Raji (cell line): ENCODE data around the gene S100A7A.

ENCODE experiments used
- POLR2A ChIP-seq: IDR thresholded peaks from 2 replicates; pipeline ENCODE4 v1.6.1; 2011; ENCODE audit warnings: low read depth, low read length, control low read depth; ENCODE audit not compliant: insufficient read depth

S100A7A gene

GRCh38 chr1:153415850-153416570, at the start of gene S100A7A:
S100A7A (plus strand) TSS chr1:153416520; CDS start chr1:153418083, 1,563 bp downstream.
- TF ChIP-seq POLR2A = no peak

GRCh38 chr1:153367090-153367489, 49.2 kb upstream of the S100A7A start:
- TF ChIP-seq POLR2A = no peak

GRCh38 chr1:153368495-153368894, 47.8 kb upstream of the S100A7A start:
- no peak for TF ChIP-seq POLR2A

GRCh38 chr1:153370146-153370545, 46.2 kb upstream of the S100A7A start:
- no peak for TF ChIP-seq POLR2A

- TF ChIP-seq POLR2A = no peak
These were observed 45.1 kb upstream of the S100A7A start for GRCh38 chr1:153371231-153371630.

- TF ChIP-seq POLR2A = no peak
These were observed 43.7 kb upstream of the S100A7A start for GRCh38 chr1:153372571-153372970.

- no peak for TF ChIP-seq POLR2A
These were observed 42.2 kb upstream of the S100A7A start for GRCh38 chr1:153374071-153374470.

GRCh38 chr1:153375511-153375910, 40.8 kb upstream of the S100A7A start, which contains the start of gene S100A12:
S100A12 (minus strand) TSS chr1:153375621; CDS start chr1:153374592, 1,029 bp downstream.
- no peak for TF ChIP-seq POLR2A

GRCh38 chr1:153379591-153379990, 36.7 kb upstream of the S100A7A start:
- no peak for TF ChIP-seq POLR2A

GRCh38 chr1:153380711-153381110, 35.6 kb upstream of the S100A7A start:
- no peak for TF ChIP-seq POLR2A

- TF ChIP-seq POLR2A = no peak
These were observed 31.3 kb upstream of the S100A7A start for GRCh38 chr1:153384958-153385580.

- no peak for TF ChIP-seq POLR2A
These were observed 29.8 kb upstream of the S100A7A start for GRCh38 chr1:153386500-153386901.

GRCh38 chr1:153387001-153387400, 29.3 kb upstream of the S100A7A start:
- no peak for TF ChIP-seq POLR2A

- no peak for TF ChIP-seq POLR2A
These were observed 28.5 kb upstream of the S100A7A start for GRCh38 chr1:153387785-153388184.

GRCh38 chr1:153389401-153389800, 26.9 kb upstream of the S100A7A start:
- no peak for TF ChIP-seq POLR2A
